ENCODE data around the gene ADAMTS18. TPM values are rescaled to one million over a fixed set of nuclear protein-coding genes. Genes with fewer than 3 reads are reported as not detected.

Gene ADAMTS18
- total RNA-seq, 4 donors from 2014 or later, result 0.15 to 5.6 (median 0.19) TPM; not detected in 1

GRCh38 chr16:77452243-77452642, 17.4 kb upstream of the ADAMTS18 start:
- WGBS, 2 donors (ENCODE audit: low coverage in 1 of 2), result 89 to 100% methylated on average over 1 to 3 of the region's 3 CpGs
- TF ChIP-seq POLR2A (IDR thresholded peaks at IDR 0.05), result no peak
- no peak for TF ChIP-seq EP300 (IDR thresholded peaks at IDR 0.05)
- TF ChIP-seq CTCF (IDR thresholded peaks at IDR 0.05), result no peak
- TF ChIP-seq POLR2AphosphoS5 (IDR thresholded peaks at IDR 0.05), result no peak
- no peaks in the 10 kb centered on the region for H3K36me3 ChIP-seq

GRCh38 chr16:77450790-77451487, 16.1 kb upstream of the ADAMTS18 start:
- Histone ChIP-seq H3K36me3 (no peaks in the 10 kb centered on the region), H3K27me3 (no peaks in the 10 kb centered on the region), H3K4me3 (no peak overlapping the region), H3K9me3 (no peaks in the 10 kb centered on the region), H3K27ac (no peak overlapping the region), H3K4me1 (no peaks in the 10 kb centered on the region)
- TF ChIP-seq POLR2A (IDR thresholded peaks at IDR 0.05) (no peak), EP300 (IDR thresholded peaks at IDR 0.05) (no peak), CTCF (IDR thresholded peaks at IDR 0.05) (no peak)
- no peak for ATAC-seq
- 23 to 34% methylated on average over 3 to 4 of the region's 5 CpGs for WGBS, 2 donors (ENCODE audit: low coverage in 1 of 2)

More at GRCh38 chr16:77452243-77452642, 17.4 kb upstream of the ADAMTS18 start:
- Histone ChIP-seq H3K4me3 (no peak overlapping the region), H3K9me3 (no peaks in the 10 kb centered on the region), H3K27ac (no peak overlapping the region), H3K27me3 (no peaks in the 10 kb centered on the region), H3K4me1 (no peaks in the 10 kb centered on the region)
- no peak for ATAC-seq

GRCh38 chr16:77449208-77449607, 14.4 kb upstream of the ADAMTS18 start:
- no peak overlapping the region for H3K27ac ChIP-seq
- no peak overlapping the region for H3K4me3 ChIP-seq
- no peaks in the 10 kb centered on the region for H3K9me3 ChIP-seq
- H3K27me3 ChIP-seq, result no peaks in the 10 kb centered on the region
- no peaks in the 10 kb centered on the region for H3K4me1 ChIP-seq
- ATAC-seq, result no peak
- no peaks in the 10 kb centered on the region for H3K36me3 ChIP-seq
- TF ChIP-seq CTCF (IDR thresholded peaks at IDR 0.05) (no peak), POLR2AphosphoS5 (IDR thresholded peaks at IDR 0.05) (no peak), POLR2A (IDR thresholded peaks at IDR 0.05) (no peak), EP300 (IDR thresholded peaks at IDR 0.05) (no peak)

GRCh38 chr16:77445324-77445723, 10.5 kb upstream of the ADAMTS18 start:
- no peak overlapping the region for H3K4me3 ChIP-seq
- no peak for ATAC-seq
- no peaks in the 10 kb centered on the region for H3K36me3 ChIP-seq
- H3K9me3 ChIP-seq, result no peaks in the 10 kb centered on the region
- 89 to 100% methylated on average over 1 to 2 of the region's 2 CpGs for WGBS, 2 donors (ENCODE audit: low coverage in 1 of 2)
- no peaks in the 10 kb centered on the region for H3K4me1 ChIP-seq
- H3K27ac ChIP-seq, result no peak overlapping the region
- H3K27me3 ChIP-seq, result peaks cover 9% of the 10 kb centered on the region
- TF ChIP-seq POLR2AphosphoS5 (IDR thresholded peaks at IDR 0.05), result no peak
- TF ChIP-seq CTCF (IDR thresholded peaks at IDR 0.05), result no peak
- no peak for TF ChIP-seq POLR2A (IDR thresholded peaks at IDR 0.05)
- TF ChIP-seq EP300 (IDR thresholded peaks at IDR 0.05), result no peak

- no peaks in the 10 kb centered on the region for H3K36me3 ChIP-seq
- no peak for ATAC-seq
- no peak overlapping the region for H3K27ac ChIP-seq
- H3K4me1 ChIP-seq, result no peaks in the 10 kb centered on the region
- no peaks in the 10 kb centered on the region for H3K9me3 ChIP-seq
- H3K27me3 ChIP-seq, result peaks cover 9% of the 10 kb centered on the region
- H3K4me3 ChIP-seq, result no peak overlapping the region
- TF ChIP-seq EP300 (IDR thresholded peaks at IDR 0.05) (no peak), CTCF (IDR thresholded peaks at IDR 0.05) (no peak), POLR2AphosphoS5 (IDR thresholded peaks at IDR 0.05) (no peak), POLR2A (IDR thresholded peaks at IDR 0.05) (no peak)
- 0% methylated on average over 1 of the region's 1 CpG; no CpG with 5 or more reads in 1 of the 2 donors for WGBS, 2 donors (ENCODE audit: low coverage in 1 of 2)
Observed at GRCh38 chr16:77444147-77444460, 9.3 kb upstream of the ADAMTS18 start.
